CD4-positive, CD25-positive, alpha-beta regulatory T cell (primary cell): Measurements from ENCODE around the gene ATP5F1B. TPM values are rescaled to one million over a fixed set of nuclear protein-coding genes. Genes with fewer than 3 reads are reported as not detected.

ENCODE experiments used
- ATAC-seq, 2 donors: fragments of 150-1000 bp; cut with Tn5 transposase; one replicate each; pipeline ENCODE4 v1.10.0; 2021; ENCODE audit warnings: low read depth in 2 of 2, moderate number of reproducible peaks in 2 of 2, moderate library complexity in 1 of 2
- DNase-seq, 3 donors: peaks; one replicate each; pipeline versions ENCODE4 v3.0.0 to v3.0.0-alpha.2; 2012 to 2022; ENCODE audit warnings: mixed read lengths in 1 of 3
- H3K27ac ChIP-seq: one replicate; pipeline ENCODE4 v1.7.0; 2013; ENCODE audit warnings: mild to moderate bottlenecking, low read length; ENCODE audit not compliant: insufficient read depth, poor library complexity, severe bottlenecking
- H3K27me3 ChIP-seq: one replicate; pipeline ENCODE4 v1.7.0; 2013; ENCODE audit warnings: low read length; ENCODE audit not compliant: control insufficient read depth, insufficient read depth
- H3K36me3 ChIP-seq: one replicate; pipeline ENCODE4 v1.7.0; 2013; ENCODE audit warnings: mild to moderate bottlenecking, low read length, moderate library complexity; ENCODE audit not compliant: control insufficient read depth, insufficient read depth
- H3K4me1 ChIP-seq: 2 replicates; pipeline ENCODE4 v1.7.0; 2013; ENCODE audit warnings: mild to moderate bottlenecking, low read length; ENCODE audit not compliant: insufficient read depth, control insufficient read depth, poor library complexity, severe bottlenecking
- H3K4me3 ChIP-seq: one replicate; pipeline ENCODE4 v1.7.0; 2013; ENCODE audit warnings: low read depth, mild to moderate bottlenecking, low read length, moderate library complexity
- H3K9me3 ChIP-seq, 2 experiments: 1 replicate in 1 of 2; 2 replicates in 1 of 2; pipeline ENCODE4 v1.7.0; 2013; ENCODE audit warnings: low read length in 2 of 2, mild to moderate bottlenecking in 1 of 2, moderate library complexity in 1 of 2; ENCODE audit not compliant: control insufficient read depth in 2 of 2
- H3K27ac Mint-ChIP-seq, 3 donors: one replicate each; pipeline ENCODE4 v1.8.0; 2020 to 2022; ENCODE audit warnings: mild to moderate bottlenecking in 3 of 3, mixed read lengths in 3 of 3, moderate library complexity in 2 of 3
- H3K27me3 Mint-ChIP-seq: one replicate; pipeline ENCODE4 v1.8.0; 2022; ENCODE audit warnings: mild to moderate bottlenecking, mixed read lengths
- H3K36me3 Mint-ChIP-seq: one replicate; pipeline ENCODE4 v1.8.0; 2020; ENCODE audit warnings: mixed read lengths
- H3K4me1 Mint-ChIP-seq, 4 donors: one replicate each; pipeline ENCODE4 v1.8.0; 2020 to 2022; ENCODE audit warnings: mixed read lengths in 4 of 4, mild to moderate bottlenecking in 1 of 4
- H3K4me3 Mint-ChIP-seq, 4 donors: one replicate each; pipeline ENCODE4 v1.8.0; 2020 to 2022; ENCODE audit warnings: mild to moderate bottlenecking in 4 of 4, mixed read lengths in 4 of 4, moderate library complexity in 3 of 4
- H3K9me3 Mint-ChIP-seq, 7 donors: one replicate each; pipeline ENCODE4 v1.8.0; 2020 to 2022; ENCODE audit warnings: mixed read lengths in 7 of 7, mild to moderate bottlenecking in 3 of 7, moderate library complexity in 2 of 7
- polyA plus RNA-seq, 4 donors: library from polyadenylated mRNA; unstranded; fragments of 300-500 nt; fragmentation: Illumina TruSeq; gene quantifications; one replicate each; pipeline ENCODE4 v1.2.3, GENCODE V29; 2021
- total RNA-seq: library from RNA; stranded (reverse); gene quantifications from one replicate; pipeline ENCODE4 v1.2.3, GENCODE V29; 2022

ATP5F1B gene
- total and polyA plus RNA-seq, 5 donors from 2014 or later = 277 to 1,082 (median 820) TPM

DNA sequence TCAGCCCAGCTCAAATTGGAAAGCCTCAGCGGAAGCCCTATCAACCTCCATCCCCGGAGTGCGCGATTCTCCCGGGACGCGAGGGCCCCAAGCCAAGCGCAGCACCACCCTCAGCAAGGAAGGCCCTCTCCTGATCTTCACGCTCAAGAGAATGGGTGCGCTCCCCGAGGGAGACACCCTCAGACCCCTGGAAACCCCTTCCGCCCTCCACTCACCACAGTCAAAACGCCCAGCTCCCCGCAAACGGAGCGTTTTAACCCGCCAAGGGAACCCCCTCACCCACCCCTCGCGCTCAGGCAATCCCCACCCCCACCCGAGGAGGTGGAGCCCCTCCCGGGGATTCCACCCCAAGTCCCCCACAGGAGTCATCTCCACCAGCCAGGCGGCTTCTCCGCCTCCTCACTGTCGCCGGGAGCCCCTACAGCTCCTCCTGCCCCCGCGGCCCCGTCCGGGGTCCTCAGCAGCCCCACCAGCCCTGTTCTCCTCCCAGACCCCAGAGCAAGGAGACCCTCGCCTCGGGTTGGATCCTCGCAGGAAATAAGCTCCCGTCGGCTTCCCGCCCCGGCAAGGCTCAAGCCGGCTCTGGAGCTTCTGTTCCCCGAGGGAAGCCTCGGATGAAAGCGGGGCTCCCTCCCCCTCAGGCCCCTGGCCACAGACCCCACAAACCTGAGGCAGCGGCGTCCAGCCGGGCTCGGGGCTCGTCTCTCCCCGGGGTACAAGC is 16.2 kb downstream of the ATP5F1B start:
- H3K9me3 Mint-ChIP-seq = peaks cover 0 to 1% (median 0%) of the 10 kb centered on the region in 7 donors
- H3K4me3 Mint-ChIP-seq = peak overlapping the region; percentile 83 to 95 (median 86)
- Histone ChIP-seq H3K4me3 (peak overlapping the region; percentile 99), H3K4me1 (peaks cover 71% of the 10 kb centered on the region), H3K27ac (peak overlapping the region; percentile 91), H3K27me3 (no peaks in the 10 kb centered on the region), H3K36me3 (peaks cover 2% of the 10 kb centered on the region), H3K9me3 (no peaks in the 10 kb centered on the region)
- peaks cover 18% of the 10 kb centered on the region for H3K36me3 Mint-ChIP-seq
- ATAC-seq (peak; percentile 2), DNase-seq (peak; percentile 38 to 48 (median 42))
- H3K4me1 Mint-ChIP-seq = peaks cover 16 to 81% (median 56%) of the 10 kb centered on the region in 4 donors
- H3K27ac Mint-ChIP-seq = peak overlapping the region; percentile 89 to 99 (median 93)
- no peaks in the 10 kb centered on the region for H3K27me3 Mint-ChIP-seq

DNA sequence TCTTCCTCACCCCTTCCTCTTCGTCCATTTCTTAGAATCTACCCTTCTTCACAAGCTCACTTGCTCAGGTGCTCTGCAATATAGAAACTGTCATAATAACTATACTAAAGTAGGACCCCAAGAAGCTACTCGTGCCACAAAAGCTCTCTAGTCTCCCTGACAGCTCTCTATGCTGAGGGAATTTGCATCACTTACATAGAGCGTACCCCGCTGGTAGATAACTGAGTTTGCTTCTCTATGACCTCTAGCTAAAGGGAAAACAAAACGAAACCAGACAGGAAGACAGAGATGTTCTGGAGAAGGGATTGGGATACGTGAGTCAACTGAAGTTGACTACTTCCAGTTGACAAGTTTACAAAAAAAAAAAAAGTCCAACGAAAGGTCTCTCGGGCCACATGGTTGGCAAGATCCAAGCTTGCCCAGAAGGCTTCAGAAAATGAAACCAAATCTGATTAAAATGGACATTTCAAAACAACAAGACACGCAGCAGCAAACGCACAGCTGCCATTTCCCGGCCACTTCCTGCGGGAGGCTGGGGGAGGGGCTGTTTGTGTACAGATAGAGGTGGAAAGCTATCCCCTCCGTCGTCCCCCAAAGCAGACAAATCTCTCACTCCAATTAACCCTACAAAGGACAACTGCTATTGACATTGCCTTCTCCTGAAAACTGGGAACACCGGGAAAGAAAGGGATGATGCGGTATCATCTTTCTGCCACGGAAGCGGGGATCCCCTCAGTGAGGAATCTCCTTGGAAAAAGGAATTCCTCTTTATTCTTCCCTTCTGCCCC is 16.9 kb downstream of the ATP5F1B start:
- Histone ChIP-seq H3K36me3 (peaks cover 10% of the 10 kb centered on the region), H3K27me3 (no peaks in the 10 kb centered on the region), H3K9me3 (no peaks in the 10 kb centered on the region), H3K27ac (peak overlapping the region; percentile 91), H3K4me1 (peaks cover 65% of the 10 kb centered on the region), H3K4me3 (peak overlapping the region; percentile 99)
- Mint-ChIP-seq H3K27ac (peak overlapping the region; percentile 89 to 99 (median 93)), H3K4me1 (peaks cover 20 to 81% (median 60%) of the 10 kb centered on the region in 4 donors), H3K4me3 (peak overlapping the region; percentile 83 to 95 (median 86)), H3K36me3 (peaks cover 21% of the 10 kb centered on the region), H3K27me3 (no peaks in the 10 kb centered on the region), H3K9me3 (peaks cover 0 to 1% (median 0%) of the 10 kb centered on the region in 7 donors)
- peak; percentile 22 to 23 for ATAC-seq
- peak; percentile 52 to 79 (median 73) for DNase-seq

DNA sequence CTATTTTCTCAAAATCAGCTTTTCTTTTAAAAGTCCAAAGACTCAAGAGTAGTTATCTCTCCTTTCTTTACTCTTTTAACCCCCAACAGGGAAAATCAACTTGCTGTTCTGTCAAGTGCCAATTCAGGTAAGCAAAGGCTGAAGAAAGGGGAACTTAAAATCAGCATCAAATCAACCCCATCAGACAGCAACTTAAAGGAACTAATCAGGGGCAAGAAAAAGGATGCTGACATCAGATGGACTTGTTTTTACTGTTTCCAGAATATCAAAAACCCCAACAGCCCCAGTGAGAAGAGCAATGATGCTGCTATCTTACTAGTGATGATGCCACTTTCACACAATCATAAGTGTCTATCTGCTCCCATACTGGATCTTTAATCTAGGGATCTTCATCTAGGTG is 19.1 kb downstream of the ATP5F1B start:
- peaks cover 31 to 74% (median 59%) of the 10 kb centered on the region in 4 donors for H3K4me1 Mint-ChIP-seq
- no peak for DNase-seq
- Histone ChIP-seq H3K36me3 (peaks cover 13% of the 10 kb centered on the region), H3K27me3 (no peaks in the 10 kb centered on the region), H3K4me3 (peak overlapping the region; percentile 22), H3K4me1 (peaks cover 60% of the 10 kb centered on the region), H3K27ac (peak overlapping the region; percentile 7), H3K9me3 (no peaks in the 10 kb centered on the region)
- H3K9me3 Mint-ChIP-seq = peaks cover 0 to 1% (median 0%) of the 10 kb centered on the region in 7 donors
- peak overlapping the region; percentile 59 to 79 (median 59) for H3K27ac Mint-ChIP-seq
- peaks cover 25% of the 10 kb centered on the region for H3K36me3 Mint-ChIP-seq
- H3K27me3 Mint-ChIP-seq = no peaks in the 10 kb centered on the region
- H3K4me3 Mint-ChIP-seq = peak overlapping the region; percentile 12 to 42 (median 16)
- ATAC-seq = no peak

DNA sequence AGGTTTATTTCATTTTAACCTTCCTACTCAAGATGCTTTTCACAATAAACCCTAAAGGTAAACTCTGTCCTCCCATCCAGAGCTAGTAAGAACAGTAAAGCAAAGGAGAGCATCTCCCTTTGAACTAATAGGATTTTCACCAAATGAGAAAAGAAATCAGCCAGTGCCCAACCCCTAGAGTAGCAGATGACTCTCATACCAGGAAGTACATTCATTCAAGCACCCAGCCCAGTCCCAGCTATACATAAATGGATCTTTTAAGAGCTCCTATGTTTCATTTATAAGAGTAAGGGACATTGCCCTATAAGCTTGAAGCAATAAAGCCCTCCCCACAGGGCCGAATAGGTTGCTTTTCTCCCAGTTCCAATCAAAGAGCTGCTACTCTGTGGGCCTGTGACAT is 23.2 kb downstream of the ATP5F1B start:
- no peaks in the 10 kb centered on the region for H3K9me3 Mint-ChIP-seq
- Histone ChIP-seq H3K36me3 (peaks cover 40% of the 10 kb centered on the region), H3K9me3 (no peaks in the 10 kb centered on the region), H3K4me1 (peaks cover 40% of the 10 kb centered on the region), H3K27me3 (no peaks in the 10 kb centered on the region), H3K4me3 (no peak overlapping the region), H3K27ac (no peak overlapping the region)
- peak overlapping the region; percentile 57 to 81 (median 67) for H3K27ac Mint-ChIP-seq
- no peak for ATAC-seq
- no peaks in the 10 kb centered on the region for H3K27me3 Mint-ChIP-seq
- peaks cover 34 to 78% (median 61%) of the 10 kb centered on the region in 4 donors for H3K4me1 Mint-ChIP-seq
- H3K4me3 Mint-ChIP-seq = peak overlapping the region in 1 of 4 donors; percentile 43
- peaks cover 24% of the 10 kb centered on the region for H3K36me3 Mint-ChIP-seq
- no peak for DNase-seq

DNA sequence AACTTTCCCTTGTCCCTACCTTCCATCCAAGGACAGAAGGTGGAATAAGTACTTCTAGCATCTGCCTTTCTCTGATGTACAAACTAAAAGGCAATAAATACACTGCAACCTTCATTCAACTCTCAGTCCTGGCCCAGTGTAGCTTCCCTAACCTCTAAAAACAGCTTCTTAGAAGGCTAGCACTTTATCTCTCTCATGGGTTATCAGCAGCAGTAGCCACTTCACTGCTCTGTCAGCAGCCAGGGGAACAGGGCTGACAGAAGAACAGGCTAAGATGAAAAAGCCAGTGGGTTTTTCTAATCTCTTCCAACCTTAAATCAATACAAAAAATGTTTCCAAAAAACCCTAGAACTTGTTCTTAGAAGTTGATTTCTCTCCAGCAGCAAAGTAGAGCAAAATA is 28.9 kb downstream of the ATP5F1B start:
- DNase-seq (no peak), ATAC-seq (no peak)
- no peaks in the 10 kb centered on the region for H3K9me3 Mint-ChIP-seq
- no peak overlapping the region for H3K27ac ChIP-seq
- H3K27ac Mint-ChIP-seq = peak overlapping the region in 2 of 3 donors; percentile 29 to 59
- no peak overlapping the region for H3K4me3 Mint-ChIP-seq
- peaks cover 3% of the 10 kb centered on the region for H3K4me1 ChIP-seq
- H3K36me3 ChIP-seq = peaks cover 82% of the 10 kb centered on the region
- no peaks in the 10 kb centered on the region for H3K27me3 ChIP-seq
- no peak overlapping the region for H3K4me3 ChIP-seq
- H3K4me1 Mint-ChIP-seq = peaks cover 15 to 45% (median 27%) of the 10 kb centered on the region in 4 donors
- H3K9me3 ChIP-seq = no peaks in the 10 kb centered on the region
- H3K27me3 Mint-ChIP-seq = no peaks in the 10 kb centered on the region
- peaks cover 52% of the 10 kb centered on the region for H3K36me3 Mint-ChIP-seq

DNA sequence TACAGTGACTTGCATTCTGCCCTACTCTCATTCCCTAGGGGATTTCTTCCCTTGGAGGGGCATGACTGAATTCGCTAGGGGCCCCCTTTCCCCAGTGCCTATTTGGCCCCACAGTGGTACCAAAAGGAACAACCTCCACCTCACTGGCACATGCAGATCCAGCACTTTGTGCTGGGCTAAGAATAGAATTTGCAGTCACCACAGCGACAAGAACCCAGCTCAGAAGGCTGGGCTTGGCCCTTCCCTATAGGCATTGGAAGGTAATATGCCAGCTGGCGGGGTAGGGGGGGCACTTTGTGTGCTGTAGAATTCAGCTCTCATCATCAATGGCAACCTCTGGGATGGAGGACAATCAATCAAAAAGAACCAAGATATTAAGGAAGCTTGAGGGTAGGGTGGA is 29.5 kb downstream of the ATP5F1B start:
- Histone ChIP-seq H3K9me3 (no peaks in the 10 kb centered on the region), H3K27me3 (no peaks in the 10 kb centered on the region), H3K36me3 (peaks cover 86% of the 10 kb centered on the region), H3K4me3 (no peak overlapping the region), H3K4me1 (peaks cover 3% of the 10 kb centered on the region), H3K27ac (no peak overlapping the region)
- peaks cover 58% of the 10 kb centered on the region for H3K36me3 Mint-ChIP-seq
- peak overlapping the region; percentile 9 to 59 (median 15) for H3K27ac Mint-ChIP-seq
- H3K4me3 Mint-ChIP-seq = no peak overlapping the region
- ATAC-seq = no peak
- no peaks in the 10 kb centered on the region for H3K27me3 Mint-ChIP-seq
- H3K4me1 Mint-ChIP-seq = peaks cover 14 to 42% (median 25%) of the 10 kb centered on the region in 4 donors
- no peak for DNase-seq
- no peaks in the 10 kb centered on the region for H3K9me3 Mint-ChIP-seq

DNA sequence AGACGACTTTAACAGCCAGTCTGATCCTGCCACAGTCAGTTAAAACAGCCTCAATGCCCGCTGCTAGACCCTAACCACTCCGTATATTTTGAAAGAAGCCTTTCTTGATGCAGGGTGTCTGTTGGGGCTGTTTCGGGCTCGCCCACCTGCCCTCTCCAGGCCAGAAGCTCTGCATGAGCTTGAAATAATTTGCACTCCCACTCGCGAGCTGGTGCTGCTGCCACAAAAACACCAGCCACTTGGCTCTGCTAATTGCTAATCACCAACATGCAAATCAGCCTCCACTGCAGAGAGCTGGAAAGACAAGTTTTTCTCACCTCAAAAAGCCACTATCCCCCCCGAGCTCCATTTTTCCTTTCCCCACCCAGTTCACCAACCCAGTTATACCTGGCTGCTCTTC is 31.2 kb downstream of the ATP5F1B start:
- H3K4me1 Mint-ChIP-seq = peaks cover 5 to 28% (median 13%) of the 10 kb centered on the region in 4 donors
- no peak overlapping the region for H3K4me3 ChIP-seq
- H3K9me3 ChIP-seq = no peaks in the 10 kb centered on the region
- peak overlapping the region; percentile 25 for H3K27ac ChIP-seq
- DNase-seq (no peak), ATAC-seq (no peak)
- H3K9me3 Mint-ChIP-seq = no peaks in the 10 kb centered on the region
- peaks cover 87% of the 10 kb centered on the region for H3K36me3 ChIP-seq
- peak overlapping the region in 1 of 3 donors; percentile 65 for H3K27ac Mint-ChIP-seq
- H3K36me3 Mint-ChIP-seq = peaks cover 69% of the 10 kb centered on the region
- no peak overlapping the region for H3K4me3 Mint-ChIP-seq
- H3K27me3 ChIP-seq = no peaks in the 10 kb centered on the region
- H3K4me1 ChIP-seq = no peaks in the 10 kb centered on the region
- H3K27me3 Mint-ChIP-seq = no peaks in the 10 kb centered on the region
